Left forelimb (tissue), 1 donor: Measurements from ENCODE around the gene PFAS.
A peak's percentile ranks its signal among the peaks of the same experiment; 100 is the strongest.

Experiments used
- DNase-seq: peaks from one replicate; pipeline ENCODE4 v3.0.0-alpha.2; 2018; ENCODE audit warnings: low spot score

PFAS gene

DNA sequence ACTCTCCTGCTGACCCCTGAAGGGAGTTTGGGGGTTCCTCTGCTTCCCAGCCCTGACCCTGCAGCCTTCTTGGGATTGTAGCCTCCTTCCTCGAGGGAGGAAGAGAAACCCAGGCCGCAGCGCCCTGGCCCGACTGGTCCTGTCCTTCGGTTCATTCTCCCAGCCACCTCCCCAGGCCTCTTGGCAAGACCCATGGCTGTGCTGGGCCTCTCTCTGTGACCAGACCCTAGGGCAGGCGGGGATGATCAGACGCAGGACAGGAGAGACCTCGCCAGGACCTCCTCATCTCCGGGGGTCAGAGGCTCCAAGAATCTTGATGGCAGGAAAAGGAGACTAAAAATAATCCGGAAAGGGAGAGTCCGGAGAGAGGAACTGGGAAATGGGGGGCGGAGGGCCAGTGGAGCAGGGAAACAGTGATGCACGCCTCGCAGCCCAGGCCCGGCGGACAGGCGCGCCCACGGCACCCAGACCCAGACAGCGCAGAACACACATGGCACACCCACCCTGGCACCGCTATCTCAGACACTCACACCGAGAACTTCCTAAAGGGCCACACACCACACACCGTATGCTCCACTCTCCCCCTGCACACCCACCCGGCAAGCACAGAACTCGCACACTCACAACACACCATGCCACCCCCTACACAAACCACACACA is 62.2 kb downstream of the PFAS start:
- peak; percentile 63 for DNase-seq

DNA sequence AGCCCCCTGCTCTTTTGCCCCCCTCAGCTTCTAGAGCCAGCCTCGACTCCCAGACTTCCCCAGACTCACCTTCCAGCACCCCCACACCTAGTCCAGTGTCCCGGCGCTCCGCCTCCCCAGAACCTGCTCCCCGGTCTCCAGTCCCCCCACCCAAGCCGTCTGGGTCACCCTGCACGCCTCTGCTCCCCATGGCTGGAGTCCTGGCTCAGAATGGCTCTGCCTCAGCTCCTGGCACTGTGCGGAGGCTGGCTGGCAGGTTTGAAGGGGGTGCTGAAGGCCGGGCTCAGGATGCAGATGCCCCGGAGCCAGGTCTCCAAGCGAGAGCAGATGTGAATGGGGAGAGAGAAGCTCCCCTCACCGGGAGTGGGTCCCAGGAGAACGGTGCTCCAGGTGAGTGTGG is 63.2 kb downstream of the PFAS start:
- DNase-seq: no peak

DNA sequence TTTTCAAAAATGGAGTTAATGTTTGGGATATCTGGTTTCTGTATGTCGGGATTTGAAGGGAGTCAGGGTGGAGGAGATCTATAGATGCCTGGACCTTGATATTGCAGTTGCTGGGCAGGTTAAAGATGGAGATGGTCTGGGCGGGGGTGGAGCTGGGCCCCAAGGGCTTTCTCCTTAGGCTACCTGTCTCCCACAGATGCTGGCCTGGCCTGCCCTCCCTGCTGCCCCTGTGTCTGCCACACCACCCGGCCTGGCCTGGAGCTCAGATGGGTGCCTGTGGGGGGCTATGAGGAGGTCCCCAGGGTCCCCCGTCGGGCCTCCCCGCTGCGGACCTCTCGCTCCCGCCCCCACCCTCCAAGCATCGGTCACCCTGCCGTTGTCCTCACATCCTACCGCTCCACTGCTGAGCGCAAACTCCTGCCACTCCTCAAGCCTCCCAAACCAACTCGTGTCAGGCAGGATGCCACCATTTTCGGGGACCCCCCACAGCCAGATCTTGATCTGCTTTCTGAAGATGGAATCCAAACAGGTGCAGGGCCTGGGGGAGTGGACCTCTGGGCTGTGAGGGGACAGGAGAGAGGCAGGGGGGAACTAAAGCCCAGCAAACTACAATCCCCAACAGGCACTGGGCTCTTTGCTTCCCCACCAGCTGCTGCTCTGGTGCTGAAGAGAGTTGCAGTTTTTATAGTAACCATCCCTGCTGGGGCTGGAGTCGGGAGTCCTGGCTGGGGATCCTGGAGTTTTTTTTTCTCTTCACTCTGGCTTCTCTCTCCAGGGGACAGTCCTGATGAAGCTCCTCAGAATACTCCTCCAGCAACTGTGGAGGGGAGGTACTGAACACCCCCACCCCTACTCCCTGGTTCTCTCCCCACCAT is 63.9 kb downstream of the PFAS start:
- no peak for DNase-seq

DNA sequence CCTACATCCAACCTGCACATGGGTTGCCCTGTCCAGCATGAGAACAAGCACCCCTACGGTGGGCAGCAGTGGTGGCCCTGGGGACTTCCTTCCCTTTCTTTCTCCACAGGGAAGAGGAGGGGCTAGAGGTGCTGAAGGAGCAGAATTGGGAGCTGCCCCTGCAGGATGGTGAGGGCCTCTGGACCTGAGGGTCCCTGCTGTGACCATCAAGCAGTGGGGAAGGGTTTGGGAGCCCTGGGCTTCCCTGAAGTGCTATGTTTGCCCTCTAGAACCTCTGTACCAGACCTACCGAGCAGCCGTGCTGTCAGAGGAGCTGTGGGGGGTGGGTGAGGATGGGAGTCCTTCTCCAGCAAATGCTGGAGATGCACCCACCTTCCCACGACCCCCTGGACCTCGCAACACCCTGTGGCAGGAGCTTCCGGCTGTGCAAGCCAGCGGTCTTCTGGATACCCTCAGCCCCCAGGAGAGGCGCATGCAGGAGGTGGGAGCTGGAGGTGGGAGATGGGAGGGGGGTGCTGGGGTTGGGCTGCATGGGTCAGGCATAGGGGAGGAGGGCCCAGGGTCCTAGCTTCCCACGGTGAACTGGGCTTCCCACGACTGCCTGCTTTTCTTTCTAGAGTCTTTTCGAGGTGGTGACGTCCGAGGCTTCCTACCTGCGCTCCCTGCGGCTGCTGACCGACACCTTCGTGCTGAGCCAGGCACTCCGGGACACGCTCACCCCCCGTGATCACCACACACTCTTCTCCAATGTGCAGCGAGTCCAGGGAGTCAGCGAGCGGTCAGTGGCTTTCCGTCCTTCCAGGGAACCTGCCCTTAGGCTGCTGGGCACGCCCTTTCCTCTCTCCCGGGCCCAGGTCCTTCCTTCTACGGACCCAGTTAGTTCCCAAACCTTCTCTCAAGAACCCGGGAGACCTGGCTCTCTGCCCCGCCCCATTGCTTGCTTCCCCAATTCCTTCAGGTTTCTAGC is 66.0 kb downstream of the PFAS start:
- no peak for DNase-seq

DNA sequence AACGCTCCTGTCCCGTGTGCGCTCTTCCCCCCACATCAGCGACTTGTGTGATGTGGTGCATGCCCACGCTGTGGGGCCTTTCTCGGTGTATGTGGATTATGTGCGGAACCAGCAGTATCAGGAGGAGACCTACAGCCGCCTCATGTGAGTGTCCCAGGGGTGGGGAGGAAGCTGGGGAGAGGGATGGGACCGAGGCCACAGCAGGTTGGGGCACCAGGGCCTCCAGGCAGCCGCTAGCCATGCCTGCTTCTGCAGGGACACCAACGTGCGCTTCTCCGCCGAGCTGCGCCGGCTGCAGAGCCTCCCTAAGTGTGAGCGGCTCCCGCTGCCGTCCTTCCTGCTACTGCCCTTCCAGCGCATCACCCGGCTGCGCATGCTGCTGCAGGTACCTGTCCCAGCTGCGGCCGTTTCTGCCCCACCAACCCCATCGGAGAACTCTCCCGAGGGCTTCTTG is 66.7 kb downstream of the PFAS start:
- no peak for DNase-seq

DNA sequence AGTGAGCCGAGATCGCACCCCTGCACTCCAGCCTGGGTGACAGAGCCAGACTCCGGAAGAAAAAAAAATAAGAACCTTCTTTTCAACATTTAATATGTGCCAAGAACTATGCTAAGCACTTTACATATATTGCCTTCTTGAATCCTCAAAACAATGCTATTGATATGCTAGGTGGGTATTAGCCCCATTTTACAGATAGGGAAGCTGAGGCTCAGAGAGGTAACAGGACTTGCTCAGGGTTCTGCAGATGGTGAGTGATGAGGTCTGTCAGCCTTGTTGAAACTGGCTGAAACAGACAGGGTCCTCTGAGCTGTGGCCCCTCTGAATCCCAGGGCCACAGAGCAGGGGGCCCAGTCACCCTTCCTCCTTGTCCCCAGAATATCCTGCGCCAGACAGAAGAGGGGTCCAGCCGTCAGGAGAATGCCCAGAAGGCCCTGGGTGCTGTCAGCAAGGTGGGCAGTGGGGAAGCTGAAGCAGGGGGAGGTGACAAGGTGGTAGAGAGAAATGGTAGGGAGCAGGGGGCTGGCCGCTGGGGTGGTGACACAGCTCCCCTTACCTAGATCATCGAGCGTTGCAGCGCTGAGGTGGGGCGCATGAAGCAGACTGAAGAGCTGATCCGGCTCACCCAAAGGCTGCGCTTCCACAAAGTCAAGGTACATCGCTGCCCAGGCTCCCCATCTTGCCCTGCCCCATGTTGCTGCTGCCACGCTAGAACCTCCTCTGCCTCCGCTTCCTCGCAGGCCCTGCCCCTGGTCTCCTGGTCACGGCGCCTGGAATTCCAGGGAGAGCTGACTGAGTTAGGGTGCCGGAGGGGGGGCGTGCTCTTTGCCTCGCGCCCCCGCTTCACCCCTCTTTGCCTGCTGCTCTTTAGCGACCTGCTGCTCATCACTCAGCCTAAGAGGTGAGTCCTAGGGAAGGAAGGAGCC is 69.2 kb downstream of the PFAS start:
- DNase-seq: peak; percentile 59
